K562 (cell line): ENCODE measurements around the gene PARD3B. TPM values are rescaled to one million over a fixed set of nuclear protein-coding genes. Genes with fewer than 3 reads are reported as not detected.

Source experiments
- ATAC-seq: fragments of 200-7000 bp; cut with Tn5 transposase; 3 replicates; pipeline ENCODE4 v1.9.1; 2020; ENCODE audit warnings: moderate library complexity
- BruUV-seq: library from RNA; stranded (reverse); fragments of 400-500 nt; replicated peaks from 2 replicates; lab custom pipeline; 2021; lab: Mats Ljungman, UMichigan
- CTCF ChIA-PET: fragments of 300-600 bp; formaldehyde crosslinking; extraction: SDS; loops from one replicate; lab custom pipeline; 2021; ENCODE audit warnings: low intra/inter-chr PET ratio; lab: Yijun Ruan, JAX
- POLR2A ChIA-PET: fragments of 300-600, 350-650 bp; sonication (Branson Sonifier 250); formaldehyde crosslinking; extraction: SDS; loops from one replicate; lab custom pipeline; 2021; ENCODE audit warnings: antibody characterized with exemption, inconsistent platforms; lab: Yijun Ruan, JAX
- DNase-seq, 4 experiments: peaks; one replicate each; pipeline versions ENCODE4 v3.0.0 to v3.0.0-alpha.2; 2011 to 2018; ENCODE audit warnings: low spot score in 3 of 4, mixed read lengths in 3 of 4; ENCODE audit errors: extremely low read depth in 1 of 4
- FAIRE-seq: peaks from 2 replicates; lab custom pipeline; 2011; peaks lifted over from hg19 to GRCh38; lab: Jason Lieb, UNC
- H2AFZ ChIP-seq: 2 replicates; pipeline ENCODE4 v1.6.0; 2011; ENCODE audit warnings: low read depth, low read length, control low read depth, inconsistent platforms
- H3K27ac ChIP-seq: fragments of 200-600 bp; 3 replicates; pipeline ENCODE4 v1.8.0; 2011; ENCODE audit warnings: low read depth, mild to moderate bottlenecking, control low read depth, inconsistent platforms, low read length, moderate library complexity, mixed read lengths; ENCODE audit errors: extremely low read depth
- H3K27me3 ChIP-seq, 2 experiments: fragments of 300-600 bp in 1 of 2; 2 replicates in 1 of 2; 3 replicates in 1 of 2; pipeline versions ENCODE4 v1.6.0 to v1.8.0; 2011; ENCODE audit warnings: inconsistent platforms in 2 of 2, low read length in 2 of 2, mild to moderate bottlenecking in 1 of 2, mixed read lengths in 1 of 2, moderate library complexity in 1 of 2; ENCODE audit not compliant: control insufficient read depth in 2 of 2, insufficient read depth in 2 of 2
- H3K36me3 ChIP-seq: fragments of 300-600 bp; 3 replicates; pipeline ENCODE4 v1.8.0; 2011; ENCODE audit warnings: mild to moderate bottlenecking, low read length, inconsistent platforms; ENCODE audit not compliant: control insufficient read depth, insufficient read depth
- H3K4me1 ChIP-seq, 2 experiments: fragments of 200-600 bp in 1 of 2; replicated peaks in 1 of 2; 2 replicates in 1 of 2; 3 replicates in 1 of 2; pipeline versions ENCODE4 v1.5.1 to v1.8.0; 2011; ENCODE audit warnings: inconsistent platforms in 2 of 2, low read length in 2 of 2, mild to moderate bottlenecking in 1 of 2, mixed read lengths in 1 of 2, moderate library complexity in 1 of 2; ENCODE audit not compliant: control insufficient read depth in 2 of 2, insufficient read depth in 2 of 2
- H3K4me2 ChIP-seq: 2 replicates; pipeline ENCODE4 v1.6.1; 2011; ENCODE audit warnings: low read length, control low read depth, inconsistent platforms, mixed read lengths; ENCODE audit not compliant: insufficient read depth
- H3K4me3 ChIP-seq: fragments of 200-600 bp; sonication (generic), shearing (Covaris generic); 2 replicates; pipeline ENCODE4 v1.5.1; 2016; ENCODE audit warnings: control low read depth, inconsistent platforms
- H3K79me2 ChIP-seq: fragments of 200-600 bp; 3 replicates; pipeline ENCODE4 v1.8.0; 2011; ENCODE audit warnings: low read length, inconsistent platforms; ENCODE audit not compliant: control insufficient read depth, insufficient read depth
- H3K9ac ChIP-seq, 2 experiments: 2 replicates each; pipeline versions ENCODE4 v1.6.0 to v1.6.1; 2011; ENCODE audit warnings: low read depth in 2 of 2, low read length in 2 of 2, control low read depth in 1 of 2, inconsistent platforms in 1 of 2, mild to moderate bottlenecking in 1 of 2, mixed read lengths in 1 of 2; ENCODE audit not compliant: insufficient read depth in 1 of 2
- H3K9me1 ChIP-seq: one replicate; pipeline ENCODE4 v1.6.0; 2011; ENCODE audit warnings: inconsistent platforms, mild to moderate bottlenecking, low read length, moderate library complexity; ENCODE audit not compliant: control insufficient read depth, insufficient read depth
- H3K9me3 ChIP-seq: replicated peaks from 2 replicates; pipeline ENCODE4 v1.5.1; 2011; ENCODE audit warnings: low read depth, low read length, inconsistent platforms; ENCODE audit not compliant: control insufficient read depth, insufficient read depth
- H4K20me1 ChIP-seq: replicated peaks from 2 replicates; pipeline ENCODE4 v1.6.1; 2011; ENCODE audit warnings: low read length, inconsistent platforms, mixed read lengths; ENCODE audit not compliant: control insufficient read depth, insufficient read depth
- ATF3 ChIP-seq, 2 experiments: fragments of 450-650 bp in 1 of 2; sonication (generic) in 1 of 2; formaldehyde crosslinking in 1 of 2; IDR thresholded peaks in 1 of 2; conservative IDR thresholded peaks in 1 of 2; 2 replicates each; pipeline versions ENCODE4 v1.6.1 to v1.8.1; 2016 to 2023; ENCODE audit warnings: mild to moderate bottlenecking in 2 of 2, moderate library complexity in 2 of 2, inconsistent platforms in 1 of 2, missing genetic modification reagents in 1 of 2
- ELK3 ChIP-seq: fragments of 450-650 bp; formaldehyde crosslinking; IDR thresholded peaks from 2 replicates; pipeline ENCODE4 v1.4.0; 2020; ENCODE audit warnings: mild to moderate bottlenecking
- ESRRA ChIP-seq: fragments of 450-650 bp; IDR thresholded peaks from 2 replicates; pipeline ENCODE4 v1.6.1; 2014; ENCODE audit warnings: low read depth, mild to moderate bottlenecking, moderate library complexity, borderline replicate concordance
- NCOA2 ChIP-seq, 2 experiments: fragments of 450-650 bp; IDR thresholded peaks; 2 replicates each; pipeline ENCODE4 v1.6.1; 2018; ENCODE audit warnings: mild to moderate bottlenecking in 2 of 2, moderate library complexity in 1 of 2; ENCODE audit not compliant: partially characterized antibody in 2 of 2
- TBP ChIP-seq: optimal IDR thresholded peaks from 2 replicates; pipeline ENCODE3; 2011; ENCODE audit warnings: low read depth, low read length, improper control_type of control experiment
- TSHZ1 ChIP-seq: fragments of 250-450 bp; sonication (Bioruptor Pico); IDR thresholded peaks from 2 replicates; pipeline ENCODE4 v1.4.0; 2020; ENCODE audit warnings: mild to moderate bottlenecking, moderate library complexity
- ZNF609 ChIP-seq: sonication (generic); formaldehyde crosslinking; IDR thresholded peaks from 2 replicates; pipeline ENCODE4 v1.8.1; 2023; ENCODE audit warnings: missing genetic modification reagents, mild to moderate bottlenecking, borderline replicate concordance
- WGBS: fragments of 100-300 bp; shearing (Covaris generic); methylation state at CpG from one replicate; pipeline ENCODE4 v1.1.6; 2016; ENCODE audit warnings: low coverage, mixed read lengths; ENCODE audit not compliant: insufficient coverage; ENCODE audit errors: missing lambda C conversion rate; 5-methylcytosine and 5-hydroxymethylcytosine counted together
- in situ Hi-C: fragments of 300-500 bp; cut with MboI; formaldehyde crosslinking; loops from 4 replicates; pipeline ENCODE4 v1.15.0; 2018; ENCODE audit warnings: inconsistent platforms, mixed read lengths
- intact Hi-C: fragments of 100-400 bp; cut with micrococcal nuclease; formaldehyde crosslinking; loops from 2 replicates; pipeline ENCODE4 v1.14.2; 2022
- polyA plus RNA-seq, 8 experiments: library from polyadenylated mRNA; depleted of rRNA in 4 of 8; stranded (reverse) in 5 of 8; unstranded in 3 of 8; fragments of >200 nt; fragmentation: Nextera tagmentation in 2 of 8; fragmentation: Illumina TruSeq in 1 of 8; extraction: Ambion mirVana in 2 of 8; extraction: Trizol in 1 of 8; gene quantifications; 2 replicates each; pipeline versions ENCODE4 v1.2.1 to v1.2.3, GENCODE V29; 2011 to 2014; ENCODE audit warnings: inconsistent platforms in 1 of 8, missing spikeins in 1 of 8
- total RNA-seq, 7 experiments: library from RNA; depleted of rRNA in 6 of 7; stranded (reverse); fragments of >200 nt in 6 of 7; fragmentation: Illumina TruSeq in 2 of 7; extraction: Trizol in 2 of 7; gene quantifications; 2 replicates each; pipeline versions ENCODE4 v1.2.1 to v1.2.3, GENCODE V29; 2011 to 2021; ENCODE audit warnings: low replicate concordance in 1 of 7

PARD3B gene
- total and polyA plus RNA-seq, 9 of the 15 experiments (the other 6 are each of a cell fraction or from before 2014, with no cell fraction given): 0.15 to 3.0 (median 1.1) TPM

GRCh38 chr2:205500065-205500464, 954.8 kb downstream of the PARD3B start (continued):
- TF ChIP-seq ZNF609 (CRISPR knock-in tag) (no peak), NCOA2 (IDR thresholded peaks at IDR 0.05; ENCODE audit: partially characterized antibody in 2 of 2) (no peak)

- Histone ChIP-seq H3K27me3 (no peaks in the 10 kb centered on the region), H3K9me3 (no peaks in the 10 kb centered on the region), H3K4me2 (no peak overlapping the region), H3K4me3 (no peak overlapping the region), H3K36me3 (no peaks in the 10 kb centered on the region), H2AFZ (no peak overlapping the region), H3K4me1 (no peaks in the 10 kb centered on the region), H4K20me1 (no peaks in the 10 kb centered on the region), H3K9ac (no peak overlapping the region), H3K27ac (no peak overlapping the region), H3K9me1 (no peaks in the 10 kb centered on the region), H3K79me2 (no peaks in the 10 kb centered on the region)
- 8% methylated on average over 5 of the region's 6 CpGs for WGBS
- ChIA-PET POLR2A (no interaction called here), CTCF (no interaction called here)
- no peak for TF ChIP-seq ELK3 (CRISPR knock-in tag)
- TF ChIP-seq ATF3 (IDR thresholded peaks at IDR 0.05): no peak
- TF ChIP-seq ATF3 (CRISPR knock-in tag; conservative IDR thresholded peaks at IDR 0.05): no peak
- TF ChIP-seq ESRRA: no peak
- no peak for TF ChIP-seq TBP
- TF ChIP-seq TSHZ1 (CRISPR knock-in tag): no peak
- no TSS peak for BruUV-seq
- no peak for DNase-seq
- FAIRE-seq: no peak
- no peak for ATAC-seq
- intact Hi-C loops: no loop called here
- in situ Hi-C loops: no loop called here
Measured at GRCh38 chr2:205500951-205501350, 955.7 kb downstream of the PARD3B start.
